Adrenal gland (tissue), 12 donors: ENCODE results near the gene C1orf105. TPM values are rescaled to one million over a fixed set of nuclear protein-coding genes. Genes with fewer than 3 reads are reported as not detected.

Source experiments
- DNase-seq, 7 donors: peaks; one replicate each; pipeline ENCODE4 v3.0.0-alpha.2; 2019 to 2020
- H3K27ac ChIP-seq, 5 donors: fragments of 200-600 bp; sonication (generic) in 4 of 5; 1 replicate in 3 of 5; 2 replicates in 2 of 5; pipeline versions ENCODE4 v1.5.1 to v1.8.0; 2016 to 2020; ENCODE audit warnings: mild to moderate bottlenecking in 1 of 5
- H3K27me3 ChIP-seq: fragments of 200-600 bp; 2 replicates; pipeline ENCODE4 v1.8.0; 2021
- H3K36me3 ChIP-seq, 2 donors: fragments of 200-600 bp; replicated peaks in 1 of 2; 1 replicate in 1 of 2; 2 replicates in 1 of 2; pipeline versions ENCODE4 v1.5.1 to v1.8.0; 2018 to 2022
- H3K4me1 ChIP-seq, 2 donors: fragments of 200-600 bp; replicated peaks in 1 of 2; 1 replicate in 1 of 2; 2 replicates in 1 of 2; pipeline versions ENCODE4 v1.5.1 to v1.8.0; 2018 to 2021
- H3K4me3 ChIP-seq, 4 donors: fragments of 200-600 bp; sonication (generic) in 3 of 4; one replicate each; pipeline ENCODE4 v1.5.1; 2016 to 2018
- H3K9me3 ChIP-seq, 3 donors: fragments of 200-600 bp; sonication (generic) in 1 of 3; replicated peaks in 1 of 3; 1 replicate in 2 of 3; 2 replicates in 1 of 3; pipeline versions ENCODE4 v1.5.1 to v1.8.0; 2016 to 2021
- CTCF ChIP-seq, 6 experiments: fragments of 450-650 bp in 4 of 6; fragments of 200-600 bp in 2 of 6; sonication (generic) in 1 of 6; IDR thresholded peaks; 1 replicate in 5 of 6; 2 replicates in 1 of 6; pipeline versions ENCODE4 v1.5.1 to v1.8.0; 2016 to 2021; ENCODE audit warnings: antibody characterized with exemption in 6 of 6, mild to moderate bottlenecking in 2 of 6, moderate library complexity in 1 of 6
- POLR2A ChIP-seq, 2 donors: fragments of 450-650 bp; IDR thresholded peaks; one replicate each; pipeline ENCODE4 v1.6.1; 2017; ENCODE audit warnings: antibody characterized with exemption in 2 of 2, mild to moderate bottlenecking in 2 of 2, moderate library complexity in 1 of 2
- WGBS, 4 donors: extraction: QIAGEN DNeasy Blood & Tissue Kit in 2 of 4; methylation state at CpG; one replicate each; pipeline versions ENCODE4 v1.1.5 to v1.1.7; 2013 to 2017; 5-methylcytosine and 5-hydroxymethylcytosine counted together
- intact Hi-C, 2 donors: fragments of 100-400 bp; cut with DNase I; formaldehyde crosslinking; loops; one replicate each; pipeline versions ENCODE4 v1.14.1 to v1.15.0; 2022 to 2023
- polyA plus RNA-seq, 3 donors: library from polyadenylated mRNA; stranded (reverse); fragments of 200-250 nt in 2 of 3; fragments of 350-450 nt in 1 of 3; fragmentation: Illumina TruSeq in 1 of 3; extraction: RNeasy Lipid Tissue Mini Kit (QIAGEN cat#74804) in 1 of 3; gene quantifications; one replicate each; pipeline ENCODE4 v1.2.3, GENCODE V29; 2013 to 2014
- total RNA-seq, 9 donors: library from RNA; depleted of rRNA in 4 of 9; stranded (reverse); fragments of >200 nt in 4 of 9; fragments of 120-200 nt in 1 of 9; fragmentation: NEBNext Ultra II Directional in 1 of 9; extraction: Animal tissue kit (Norgen Biotek cat#: 25700) in 1 of 9; gene quantifications; one replicate each; pipeline versions ENCODE4 v1.1.0 to v1.2.4, GENCODE V29; 2013 to 2023
- donor health status: healthy with polysubstance abuse.
- donor health status: Bipolar disorder and iron deficiency.
- donor health status: DM: yes; HTN: yes; CAD: no.
- donor health status: DM: no; HTN: no; CAD: no.
- donor health status: DM: no; HTN: no; CAD: no.
- donor health status: DM: yes; HTN: yes; CAD: no.

The C1orf105 gene
- total and polyA plus RNA-seq, 12 donors = 0.37 to 0.80 (median 0.39) TPM; not detected in 9

GRCh38 chr1:172414331-172414730, 6.2 kb upstream of the C1orf105 start:
- no peaks in the 10 kb centered on the region for H3K4me1 ChIP-seq
- intact Hi-C loops = no loop called here
- no peak overlapping the region for H3K27ac ChIP-seq
- no peaks in the 10 kb centered on the region for H3K36me3 ChIP-seq
- no peaks in the 10 kb centered on the region for H3K27me3 ChIP-seq
- no peaks in the 10 kb centered on the region for H3K9me3 ChIP-seq
- no peak for DNase-seq
- no peak overlapping the region for H3K4me3 ChIP-seq
- TF ChIP-seq CTCF (IDR thresholded peaks at IDR 0.05) (no peak), POLR2A (IDR thresholded peaks at IDR 0.05) (no peak)

- Histone ChIP-seq H3K9me3 (no peaks in the 10 kb centered on the region), H3K27me3 (no peaks in the 10 kb centered on the region), H3K27ac (no peak overlapping the region), H3K36me3 (no peaks in the 10 kb centered on the region), H3K4me1 (no peaks in the 10 kb centered on the region), H3K4me3 (no peak overlapping the region)
- DNase-seq = no peak
- no peak for TF ChIP-seq CTCF (IDR thresholded peaks at IDR 0.05)
- no peak for TF ChIP-seq POLR2A (IDR thresholded peaks at IDR 0.05)
- intact Hi-C loops = no loop called here
- 77 to 86% (median 77%) methylated on average over 4 of the region's 4 CpGs for WGBS, 4 donors
Observed at GRCh38 chr1:172416496-172417035, 3.9 kb upstream of the C1orf105 start.

- Histone ChIP-seq H3K27me3 (no peaks in the 10 kb centered on the region), H3K4me3 (no peak overlapping the region), H3K9me3 (no peaks in the 10 kb centered on the region), H3K4me1 (no peaks in the 10 kb centered on the region), H3K36me3 (no peaks in the 10 kb centered on the region), H3K27ac (no peak overlapping the region)
- intact Hi-C loops = no loop called here
- WGBS, 4 donors = 93 to 100% (median 99%) methylated on average over 1 of the region's 1 CpG
- DNase-seq = no peak
- no peak for TF ChIP-seq CTCF (IDR thresholded peaks at IDR 0.05)
- no peak for TF ChIP-seq POLR2A (IDR thresholded peaks at IDR 0.05)
Observed at GRCh38 chr1:172417557-172417956, 2.9 kb upstream of the C1orf105 start.

- no peaks in the 10 kb centered on the region for H3K4me1 ChIP-seq
- H3K4me3 ChIP-seq = no peak overlapping the region
- H3K36me3 ChIP-seq = no peaks in the 10 kb centered on the region
- 85 to 96% (median 87%) methylated on average over 3 to 5 of the region's 5 CpGs for WGBS, 4 donors
- H3K27ac ChIP-seq = no peak overlapping the region
- intact Hi-C loops = no loop called here
- no peaks in the 10 kb centered on the region for H3K9me3 ChIP-seq
- TF ChIP-seq CTCF (IDR thresholded peaks at IDR 0.05) (no peak), POLR2A (IDR thresholded peaks at IDR 0.05) (no peak)
- no peak for DNase-seq
- H3K27me3 ChIP-seq = no peaks in the 10 kb centered on the region
Observed at GRCh38 chr1:172421974-172422604, 1.6 kb downstream of the C1orf105 start.
